WTC11 (cell line): ENCODE results near the gene MED12L. TPM values are rescaled to one million over a fixed set of nuclear protein-coding genes. Genes with fewer than 3 reads are reported as not detected.
A peak's percentile ranks its signal among the peaks of the same experiment; 100 is the strongest.

Experiments used
- ATAC-seq: fragments of 200-7000 bp; cut with Tn5 transposase; 2 replicates; pipeline ENCODE4 v1.10.0; 2021; ENCODE audit warnings: mild to moderate bottlenecking, moderate library complexity
- CTCF ChIA-PET: fragments of 300-600 bp; sonication (Branson Sonifier 250); formaldehyde crosslinking; loops from one replicate; lab custom pipeline; 2021; ENCODE audit warnings: antibody characterized with exemption; lab: Charles Lee
- POLR2A ChIA-PET: fragments of 350-600 bp; sonication (Branson Sonifier 250); formaldehyde crosslinking; loops from one replicate; lab custom pipeline; 2021; ENCODE audit warnings: antibody characterized with exemption; lab: Charles Lee
- DNase-seq: peaks from one replicate; pipeline ENCODE4 v3.0.0; 2021; ENCODE audit warnings: low spot score
- H3K27ac Mint-ChIP-seq: 2 replicates; pipeline ENCODE4 v1.8.0; 2021; ENCODE audit warnings: mixed read lengths
- H3K27me3 Mint-ChIP-seq: 2 replicates; pipeline ENCODE4 v1.8.0; 2021; ENCODE audit warnings: low read depth, mild to moderate bottlenecking, moderate library complexity, mixed read lengths
- H3K36me3 Mint-ChIP-seq: 2 replicates; pipeline ENCODE4 v1.8.0; 2021; ENCODE audit warnings: mixed read lengths
- H3K4me1 Mint-ChIP-seq: 2 replicates; pipeline ENCODE4 v1.8.0; 2022; ENCODE audit warnings: mixed read lengths
- H3K4me3 Mint-ChIP-seq: 2 replicates; pipeline ENCODE4 v1.8.0; 2021; ENCODE audit warnings: mild to moderate bottlenecking, moderate library complexity, mixed read lengths
- H3K9me3 Mint-ChIP-seq: 2 replicates; pipeline ENCODE4 v1.8.0; 2021; ENCODE audit warnings: mixed read lengths
- ARID4B ChIP-seq: sonication (generic); formaldehyde crosslinking; IDR thresholded peaks from 2 replicates; pipeline ENCODE4 v1.8.0; 2023; ENCODE audit warnings: missing genetic modification reagents, mild to moderate bottlenecking, borderline replicate concordance
- ATF1 ChIP-seq: sonication (generic); formaldehyde crosslinking; IDR thresholded peaks from 2 replicates; pipeline ENCODE4 v1.8.1; 2023; ENCODE audit warnings: mild to moderate bottlenecking, moderate library complexity, missing genetic modification reagents
- ATF2 ChIP-seq: sonication (generic); formaldehyde crosslinking; IDR thresholded peaks from 2 replicates; pipeline ENCODE4 v1.8.1; 2022; ENCODE audit warnings: low read depth, missing genetic modification reagents, borderline replicate concordance
- EMX1 ChIP-seq: fragments of 250-450 bp; sonication (Bioruptor Pico); IDR thresholded peaks from 2 replicates; pipeline ENCODE4 v1.8.0; 2021; ENCODE audit warnings: mild to moderate bottlenecking
- FOXK1 ChIP-seq: sonication (generic); formaldehyde crosslinking; IDR thresholded peaks from 2 replicates; pipeline ENCODE4 v1.8.0; 2022; ENCODE audit warnings: mild to moderate bottlenecking, moderate library complexity, missing genetic modification reagents
- GRHL2 ChIP-seq: fragments of 250-450 bp; sonication (Bioruptor Pico); IDR thresholded peaks from 2 replicates; pipeline ENCODE4 v1.8.0; 2022; ENCODE audit warnings: mild to moderate bottlenecking, moderate library complexity; ENCODE audit not compliant: insufficient replicate concordance, severe bottlenecking
- GTF2I ChIP-seq: fragments of 250-450 bp; sonication (Bioruptor Pico); conservative IDR thresholded peaks from 2 replicates; pipeline ENCODE4 v1.4.0; 2021; ENCODE audit warnings: mild to moderate bottlenecking
- IRF1 ChIP-seq: sonication (generic); formaldehyde crosslinking; IDR thresholded peaks from 2 replicates; pipeline ENCODE4 v1.8.0; 2023; ENCODE audit warnings: missing genetic modification reagents
- MYBL2 ChIP-seq: sonication (generic); formaldehyde crosslinking; IDR thresholded peaks from 2 replicates; pipeline ENCODE4 v1.8.1; 2023; ENCODE audit warnings: mild to moderate bottlenecking, moderate library complexity, missing genetic modification reagents
- OVOL2 ChIP-seq: fragments of 250-450 bp; sonication (Bioruptor Pico); IDR thresholded peaks from 2 replicates; pipeline ENCODE4 v1.9.0; 2021; ENCODE audit warnings: mild to moderate bottlenecking, borderline replicate concordance
- RORB ChIP-seq: fragments of 250-450 bp; sonication (Bioruptor Pico); IDR thresholded peaks from 2 replicates; pipeline ENCODE4 v1.9.0; 2021; ENCODE audit warnings: mild to moderate bottlenecking
- SMAD3 ChIP-seq: sonication (generic); formaldehyde crosslinking; IDR thresholded peaks from 2 replicates; pipeline ENCODE4 v1.8.0; 2022; ENCODE audit warnings: missing genetic modification reagents, mild to moderate bottlenecking, borderline replicate concordance
- SP1 ChIP-seq: sonication (generic); formaldehyde crosslinking; conservative IDR thresholded peaks from 2 replicates; pipeline ENCODE4 v1.8.1; 2022; ENCODE audit warnings: missing genetic modification reagents
- TEAD4 ChIP-seq: sonication (generic); formaldehyde crosslinking; IDR thresholded peaks from 2 replicates; pipeline ENCODE4 v1.8.0; 2022; ENCODE audit warnings: mild to moderate bottlenecking, missing genetic modification reagents
- ZNF121 ChIP-seq: sonication (generic); formaldehyde crosslinking; IDR thresholded peaks from 2 replicates; pipeline ENCODE4 v1.8.0; 2023; ENCODE audit warnings: missing genetic modification reagents
- ZNF263 ChIP-seq: sonication (generic); formaldehyde crosslinking; IDR thresholded peaks from 2 replicates; pipeline ENCODE4 v1.8.1; 2022; ENCODE audit warnings: low read depth, mild to moderate bottlenecking, moderate library complexity, missing genetic modification reagents
- ZNF281 ChIP-seq: sonication (generic); formaldehyde crosslinking; IDR thresholded peaks from 2 replicates; pipeline ENCODE4 v1.8.0; 2023; ENCODE audit warnings: mild to moderate bottlenecking, missing genetic modification reagents
- ZNF423 ChIP-seq: fragments of 250-450 bp; sonication (Bioruptor Pico); IDR thresholded peaks from 2 replicates; pipeline ENCODE4 v2.1.2; 2022; ENCODE audit warnings: mild to moderate bottlenecking, moderate library complexity
- ZNF532 ChIP-seq: fragments of 250-450 bp; sonication (Bioruptor Pico); IDR thresholded peaks from 2 replicates; pipeline ENCODE4 v1.9.0; 2021; ENCODE audit warnings: mild to moderate bottlenecking, borderline replicate concordance
- ZNF671 ChIP-seq: fragments of 250-450 bp; sonication (Bioruptor Pico); IDR thresholded peaks from 2 replicates; pipeline ENCODE4 v1.8.0; 2021; ENCODE audit warnings: mild to moderate bottlenecking
- total RNA-seq: library from RNA; stranded (reverse); gene quantifications from 3 replicates; pipeline ENCODE4 v1.2.3, GENCODE V29; 2021
- TF ChIP-seq, protein P1 (sequence below): fragments of 250-450 bp; sonication (Bioruptor Pico); IDR thresholded peaks from 2 replicates; pipeline ENCODE4 v1.9.0; 2021; ENCODE audit warnings: moderate library complexity, mild to moderate bottlenecking, inconsistent platforms, borderline replicate concordance
- TF ChIP-seq, protein P2 (sequence below): sonication (generic); formaldehyde crosslinking; conservative IDR thresholded peaks from 2 replicates; pipeline ENCODE4 v1.8.1; 2022; ENCODE audit warnings: mild to moderate bottlenecking, missing genetic modification reagents

The MED12L gene
- total RNA-seq, 1 experiment from 2014 or later: 27.4 TPM

DNA sequence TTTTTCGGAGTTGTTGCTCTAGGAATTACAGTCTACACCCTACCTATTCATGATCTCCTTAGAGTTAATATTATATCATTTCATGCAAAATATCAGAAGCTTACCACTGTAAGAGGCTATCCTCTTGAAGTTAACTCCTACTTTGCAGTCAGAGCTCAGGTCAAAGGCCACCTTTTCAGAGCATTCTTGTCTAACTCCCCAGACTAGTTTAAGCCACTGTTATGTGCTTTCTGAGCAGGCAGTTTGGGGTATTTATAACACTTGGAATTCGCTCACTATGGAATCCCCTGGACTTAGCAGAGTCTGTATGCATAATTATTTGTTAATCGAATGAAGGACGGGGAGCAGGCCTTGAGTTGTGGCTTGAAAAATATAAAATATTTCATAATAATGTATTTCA lies 21.7 kb downstream of the MED12L start:
- Mint-ChIP-seq H3K27ac (no peak overlapping the region), H3K9me3 (no peaks in the 10 kb centered on the region), H3K36me3 (no peaks in the 10 kb centered on the region), H3K27me3 (no peaks in the 10 kb centered on the region), H3K4me3 (no peak overlapping the region), H3K4me1 (peaks cover 31% of the 10 kb centered on the region)
- POLR2A ChIA-PET: no interaction called here
- no peak for DNase-seq
- no peak for TF ChIP-seq ZNF263 (CRISPR knock-in tag)
- TF ChIP-seq GRHL2 (CRISPR knock-in tag): no peak
- no peak for TF ChIP-seq ATF1 (CRISPR knock-in tag)
- TF ChIP-seq SP1 (CRISPR knock-in tag): no peak
- TF ChIP-seq MYBL2: no peak
- TF ChIP-seq ZNF281 (CRISPR knock-in tag): no peak
- no peak for TF ChIP-seq FOXK1 (CRISPR knock-in tag)
- TF ChIP-seq ARID4B (CRISPR knock-in tag): no peak
- TF ChIP-seq TEAD4 (CRISPR knock-in tag): no peak
- no peak for TF ChIP-seq ZNF121 (CRISPR knock-in tag)
- no peak for TF ChIP-seq ZNF423 (CRISPR knock-in tag)
- TF ChIP-seq SMAD3 (CRISPR knock-in tag): no peak
- TF ChIP-seq GTF2I (CRISPR knock-in tag): no peak
- ATAC-seq: peak; percentile 35
- CTCF ChIA-PET: interaction anchor here (0.6 kb wide), 1 partner anchor 875 kb away, joined by 3 read pairs; no protein-coding TSS in a partner anchor

DNA sequence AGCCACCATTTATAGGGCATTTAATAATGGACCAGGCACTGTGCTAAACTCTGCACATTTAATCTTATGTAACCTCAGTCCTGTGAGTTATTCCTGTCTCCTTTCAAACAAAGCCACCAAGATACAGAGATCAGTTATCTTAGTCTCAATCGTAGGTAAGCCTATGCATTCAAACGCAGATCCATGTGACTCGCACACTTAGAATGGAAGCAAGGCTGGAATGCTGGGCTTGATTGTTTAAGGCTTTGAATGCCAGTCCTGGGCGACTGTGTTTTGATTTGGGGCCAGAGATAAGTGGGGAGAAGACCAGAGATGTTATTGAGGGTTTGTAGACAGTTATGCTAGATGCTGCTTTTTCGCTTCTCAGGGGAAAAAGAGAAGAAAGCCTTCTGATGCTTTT lies 22.2 kb downstream of the MED12L start:
- Mint-ChIP-seq H3K4me3 (no peak overlapping the region), H3K27me3 (no peaks in the 10 kb centered on the region), H3K27ac (peak overlapping the region; percentile 57; the same call in 1 of the 2 replicates), H3K9me3 (no peaks in the 10 kb centered on the region), H3K36me3 (no peaks in the 10 kb centered on the region), H3K4me1 (peaks cover 36% of the 10 kb centered on the region)
- DNase-seq (no peak), ATAC-seq (peak; percentile 80)
- POLR2A ChIA-PET: no interaction called here
- CTCF ChIA-PET: interaction anchor here (1.3 kb wide), 1 partner anchor 22 kb away, joined by 6 read pairs; the partner anchor contains the start of gene MED12L
- TF ChIP-seq, protein P1, sequence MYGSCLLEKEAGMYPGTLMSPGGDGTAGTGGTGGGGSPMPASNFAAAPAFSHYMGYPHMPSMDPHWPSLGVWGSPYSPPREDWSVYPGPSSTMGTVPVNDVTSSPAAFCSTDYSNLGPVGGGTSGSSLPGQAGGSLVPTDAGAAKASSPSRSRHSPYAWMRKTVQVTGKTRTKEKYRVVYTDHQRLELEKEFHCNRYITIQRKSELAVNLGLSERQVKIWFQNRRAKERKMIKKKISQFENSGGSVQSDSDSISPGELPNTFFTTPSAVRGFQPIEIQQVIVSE: no peak
- TF ChIP-seq ATF2 (CRISPR knock-in tag) (no peak), EMX1 (no peak), IRF1 (CRISPR knock-in tag) (no peak), OVOL2 (CRISPR knock-in tag) (no peak), ZNF671 (CRISPR knock-in tag) (no peak), ZNF532 (no peak), RORB (CRISPR knock-in tag) (no peak)
- TF ChIP-seq, protein P2, sequence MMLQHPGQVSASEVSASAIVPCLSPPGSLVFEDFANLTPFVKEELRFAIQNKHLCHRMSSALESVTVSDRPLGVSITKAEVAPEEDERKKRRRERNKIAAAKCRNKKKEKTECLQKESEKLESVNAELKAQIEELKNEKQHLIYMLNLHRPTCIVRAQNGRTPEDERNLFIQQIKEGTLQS (CRISPR knock-in tag): no peak
